HFFc6 (cell line): Measurements from ENCODE around the gene TPPP. TPM values are rescaled to one million over a fixed set of nuclear protein-coding genes. Genes with fewer than 3 reads are reported as not detected.
"Not testable (repeated sequence)": the region's sequence is repeated elsewhere in the genome, so short reads cannot be mapped to it uniquely, and the experiment has no call there.

Experiments used
- DNase-seq: peaks from one replicate; pipeline ENCODE4 v3.0.0-alpha.2; 2018
- H3K27ac Mint-ChIP-seq: 2 replicates; pipeline ENCODE4 v1.8.0; 2020; ENCODE audit warnings: mild to moderate bottlenecking, mixed read lengths
- H3K27me3 Mint-ChIP-seq: 2 replicates; pipeline ENCODE4 v1.8.0; 2021; ENCODE audit warnings: mild to moderate bottlenecking, moderate library complexity, mixed read lengths; ENCODE audit not compliant: insufficient read depth
- H3K36me3 Mint-ChIP-seq: 2 replicates; pipeline ENCODE4 v1.8.0; 2021; ENCODE audit warnings: low read depth, mixed read lengths
- H3K4me1 Mint-ChIP-seq: 2 replicates; pipeline ENCODE4 v1.8.0; 2020; ENCODE audit warnings: low read depth, mixed read lengths
- H3K4me3 Mint-ChIP-seq: 2 replicates; pipeline ENCODE4 v1.8.0; 2020; ENCODE audit warnings: mild to moderate bottlenecking, moderate library complexity, mixed read lengths
- H3K9me3 Mint-ChIP-seq: 2 replicates; pipeline ENCODE4 v1.8.0; 2020; ENCODE audit warnings: mild to moderate bottlenecking, mixed read lengths
- total RNA-seq, 6 experiments: library from RNA; stranded (reverse); fragmentation: NEBNext Ultra II Directional; extraction: Animal tissue kit (Norgen Biotek cat#: 25700); gene quantifications; 2 replicates in 1 of 6; 3 replicates in 5 of 6; pipeline ENCODE4 v1.2.3, GENCODE V29; 2021
- TF ChIP-seq, protein P1 (sequence below): fragments of 200-600 bp; sonication (generic); IDR thresholded peaks from 2 replicates; pipeline ENCODE4 v1.5.0; 2021; ENCODE audit warnings: antibody characterized with exemption, mild to moderate bottlenecking

TPPP gene
- total RNA-seq, 6 experiments from 2014 or later: 0.19 to 0.43 (median 0.30) TPM

DNA sequence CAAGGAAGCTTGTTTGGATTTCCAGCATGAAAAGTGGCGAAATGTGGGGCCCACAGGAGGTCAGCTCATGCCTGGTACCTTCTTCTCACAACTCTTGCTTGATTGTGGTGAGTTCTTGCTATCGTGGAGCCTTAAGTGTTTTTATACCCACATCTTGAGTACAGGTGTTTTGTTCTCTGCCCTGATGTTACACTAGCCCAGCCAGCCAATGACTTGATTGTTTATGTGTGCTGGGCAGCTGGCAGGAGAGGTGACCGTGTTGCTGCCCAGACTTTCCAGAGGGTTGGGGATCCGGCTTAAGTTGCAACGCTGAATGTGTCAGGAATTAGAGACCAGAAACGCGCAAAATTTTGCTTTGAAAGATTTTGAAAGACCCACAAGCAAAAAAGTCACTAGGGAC is 24.0 kb upstream of the TPPP start:
- TF ChIP-seq, protein P1, sequence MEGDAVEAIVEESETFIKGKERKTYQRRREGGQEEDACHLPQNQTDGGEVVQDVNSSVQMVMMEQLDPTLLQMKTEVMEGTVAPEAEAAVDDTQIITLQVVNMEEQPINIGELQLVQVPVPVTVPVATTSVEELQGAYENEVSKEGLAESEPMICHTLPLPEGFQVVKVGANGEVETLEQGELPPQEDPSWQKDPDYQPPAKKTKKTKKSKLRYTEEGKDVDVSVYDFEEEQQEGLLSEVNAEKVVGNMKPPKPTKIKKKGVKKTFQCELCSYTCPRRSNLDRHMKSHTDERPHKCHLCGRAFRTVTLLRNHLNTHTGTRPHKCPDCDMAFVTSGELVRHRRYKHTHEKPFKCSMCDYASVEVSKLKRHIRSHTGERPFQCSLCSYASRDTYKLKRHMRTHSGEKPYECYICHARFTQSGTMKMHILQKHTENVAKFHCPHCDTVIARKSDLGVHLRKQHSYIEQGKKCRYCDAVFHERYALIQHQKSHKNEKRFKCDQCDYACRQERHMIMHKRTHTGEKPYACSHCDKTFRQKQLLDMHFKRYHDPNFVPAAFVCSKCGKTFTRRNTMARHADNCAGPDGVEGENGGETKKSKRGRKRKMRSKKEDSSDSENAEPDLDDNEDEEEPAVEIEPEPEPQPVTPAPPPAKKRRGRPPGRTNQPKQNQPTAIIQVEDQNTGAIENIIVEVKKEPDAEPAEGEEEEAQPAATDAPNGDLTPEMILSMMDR: no peak
- Mint-ChIP-seq H3K27ac (no peak overlapping the region), H3K4me3 (no peak overlapping the region), H3K27me3 (peaks cover 25% of the 10 kb centered on the region), H3K9me3 (peaks cover 19% of the 10 kb centered on the region), H3K4me1 (no peaks in the 10 kb centered on the region), H3K36me3 (0 out of 2 replicates have a peak, but pooled peaks cover 5% of the 10 kb centered on the region)
- no peak for DNase-seq

DNA sequence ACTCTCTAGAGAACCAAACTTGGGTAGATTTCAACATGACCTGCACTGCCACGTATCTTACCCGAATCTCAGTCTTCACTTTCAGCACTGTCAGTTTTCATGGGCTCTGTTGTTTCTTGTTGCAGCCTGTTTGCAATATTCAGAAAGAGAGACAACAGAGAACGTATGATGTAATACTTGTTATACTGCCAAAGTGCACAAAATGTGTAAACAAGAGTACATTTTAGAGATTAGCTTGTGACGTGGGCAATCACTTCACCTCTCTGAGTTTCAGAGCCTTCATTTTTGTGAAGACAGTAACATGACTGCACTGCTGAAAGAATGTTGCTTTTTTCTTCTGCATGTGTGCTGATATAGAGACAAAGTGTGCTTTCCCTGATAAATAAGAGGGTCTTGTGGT is 23.6 kb upstream of the TPPP start:
- not testable (repeated sequence) for H3K4me3 Mint-ChIP-seq, H3K27ac Mint-ChIP-seq, H3K36me3 Mint-ChIP-seq, H3K4me1 Mint-ChIP-seq, DNase-seq
- H3K9me3 Mint-ChIP-seq: peaks cover 19% of the 10 kb centered on the region
- peaks cover 25% of the 10 kb centered on the region for H3K27me3 Mint-ChIP-seq

DNA sequence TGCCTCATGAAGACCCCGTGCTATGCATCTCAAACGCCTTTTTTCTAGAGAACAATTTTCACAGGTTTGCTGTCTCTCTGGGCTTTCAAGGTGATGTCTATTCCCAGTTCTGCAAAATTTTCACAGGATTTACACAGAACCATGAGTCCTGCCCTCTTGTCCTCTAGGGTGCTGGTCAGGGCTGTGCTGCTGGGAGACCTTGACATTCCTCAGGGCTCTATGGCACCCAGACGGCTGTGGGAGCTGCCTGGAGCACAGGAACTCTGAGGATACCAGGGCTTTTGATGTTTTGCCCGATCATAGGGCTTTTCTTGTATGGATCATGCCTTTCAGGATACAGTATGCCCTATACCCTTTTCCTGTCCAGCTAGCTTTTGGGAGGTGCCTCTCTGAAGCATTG is 22.5 kb upstream of the TPPP start:
- not testable (repeated sequence) for H3K4me3 Mint-ChIP-seq, H3K27ac Mint-ChIP-seq, H3K4me1 Mint-ChIP-seq, DNase-seq, H3K36me3 Mint-ChIP-seq
- Mint-ChIP-seq H3K9me3 (peaks cover 19% of the 10 kb centered on the region), H3K27me3 (peaks cover 26% of the 10 kb centered on the region)

DNA sequence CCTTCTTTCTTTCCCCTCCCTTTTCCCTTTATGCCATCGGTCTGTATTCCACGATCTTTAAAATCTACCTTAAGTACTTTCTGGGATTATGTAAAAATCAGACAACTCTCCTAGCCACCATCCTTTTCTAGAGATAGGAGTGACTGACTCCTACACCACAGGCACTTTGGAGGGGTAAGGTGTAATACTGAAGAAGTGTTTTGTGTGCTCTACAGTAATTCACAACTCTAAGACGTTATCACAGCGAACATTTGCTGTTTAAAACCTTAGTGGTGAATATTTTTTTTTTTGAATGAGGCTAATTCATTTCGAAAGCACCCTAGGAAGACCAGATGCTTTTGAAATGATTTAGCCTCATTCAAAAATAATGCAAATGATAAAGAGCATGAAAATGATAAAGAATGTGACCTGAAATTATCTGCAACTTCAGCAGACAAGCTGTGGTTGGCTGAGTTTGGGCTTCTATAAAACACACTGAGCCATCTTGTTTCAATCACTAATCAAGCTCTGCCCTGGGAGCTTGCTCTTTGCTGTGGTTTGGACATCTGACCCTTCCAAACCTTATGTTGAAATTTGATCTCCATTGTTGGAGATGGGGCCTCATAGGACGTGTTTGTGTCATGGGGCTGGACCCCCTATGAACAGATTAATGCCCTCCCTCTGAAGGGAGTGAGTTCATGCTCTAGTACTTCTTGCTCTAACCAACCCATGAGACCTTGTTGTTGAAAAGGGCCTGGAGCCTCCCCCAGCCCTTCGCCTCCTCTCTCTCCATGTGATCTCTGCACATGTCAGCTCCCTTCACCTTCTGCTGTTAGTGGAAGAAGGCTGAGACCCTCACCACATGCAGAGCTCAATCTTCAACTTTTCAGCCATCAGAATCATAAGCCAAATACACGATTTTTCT is 21.3 kb upstream of the TPPP start:
- Mint-ChIP-seq H3K27me3 (peaks cover 32% of the 10 kb centered on the region), H3K9me3 (peaks cover 17% of the 10 kb centered on the region)
- not testable (repeated sequence) for H3K36me3 Mint-ChIP-seq

DNA sequence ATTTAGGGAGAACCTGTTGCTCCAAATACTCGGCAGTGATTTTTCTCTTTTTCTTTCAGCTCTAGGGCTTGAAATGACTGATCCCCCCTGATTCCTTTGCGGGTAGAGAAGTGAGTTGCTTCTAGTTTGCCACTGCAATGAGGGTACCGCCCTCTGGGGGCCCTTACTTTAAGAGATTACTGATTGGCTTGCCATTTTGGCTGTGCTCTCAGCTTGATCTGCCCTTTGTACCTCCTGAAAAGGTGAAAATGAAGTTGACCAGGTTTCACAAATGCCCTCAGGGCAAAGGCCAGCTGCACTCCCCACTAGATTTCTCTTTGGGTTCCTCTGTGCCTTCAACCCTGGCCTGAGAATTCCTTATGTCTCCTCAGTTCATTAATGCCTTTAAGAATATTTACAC is 20.5 kb upstream of the TPPP start:
- not testable (repeated sequence) for H3K4me1 Mint-ChIP-seq, H3K4me3 Mint-ChIP-seq, H3K36me3 Mint-ChIP-seq, H3K27ac Mint-ChIP-seq, DNase-seq
- Mint-ChIP-seq H3K27me3 (peaks cover 25% of the 10 kb centered on the region), H3K9me3 (peaks cover 11% of the 10 kb centered on the region)

More for the DNA sequence above, 21.3 kb upstream of the TPPP start:
- H3K27ac Mint-ChIP-seq, DNase-seq, H3K4me1 Mint-ChIP-seq, H3K4me3 Mint-ChIP-seq: not testable (repeated sequence)

DNA sequence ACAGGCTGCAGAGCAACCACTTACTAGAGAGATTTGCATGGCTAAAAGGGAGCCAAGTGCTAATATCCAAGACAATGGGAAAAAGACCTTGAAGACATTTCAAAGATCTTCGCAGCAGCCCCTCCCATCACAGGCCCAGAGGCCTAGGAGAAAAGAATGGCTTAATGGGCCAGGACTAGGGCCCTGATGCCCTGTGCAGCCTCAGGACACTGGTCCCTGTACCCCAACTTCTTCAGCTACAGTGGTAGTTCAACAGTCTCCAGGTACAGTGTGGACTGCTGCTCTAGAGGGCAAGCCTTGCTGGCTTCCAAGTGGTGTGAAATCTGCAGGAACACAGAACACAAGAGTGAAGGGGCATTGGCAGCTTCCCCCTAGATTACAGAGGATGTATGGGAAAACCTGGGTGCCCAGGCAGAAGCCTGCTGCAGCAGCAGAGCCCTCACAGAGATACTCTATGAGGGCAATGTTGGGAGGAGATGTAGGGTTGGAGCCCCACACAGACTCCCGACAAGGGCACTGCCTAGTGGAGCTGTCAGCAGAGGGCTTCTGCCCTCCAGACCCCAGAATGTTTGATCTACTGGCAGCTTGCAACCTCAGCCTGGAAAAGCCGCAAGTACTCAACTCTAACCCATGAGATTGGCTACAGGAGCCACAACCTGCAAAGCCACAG is 15.8 kb upstream of the TPPP start:
- DNase-seq, H3K27me3 Mint-ChIP-seq, H3K27ac Mint-ChIP-seq, H3K4me3 Mint-ChIP-seq, H3K36me3 Mint-ChIP-seq, H3K9me3 Mint-ChIP-seq, H3K4me1 Mint-ChIP-seq: not testable (repeated sequence)

DNA sequence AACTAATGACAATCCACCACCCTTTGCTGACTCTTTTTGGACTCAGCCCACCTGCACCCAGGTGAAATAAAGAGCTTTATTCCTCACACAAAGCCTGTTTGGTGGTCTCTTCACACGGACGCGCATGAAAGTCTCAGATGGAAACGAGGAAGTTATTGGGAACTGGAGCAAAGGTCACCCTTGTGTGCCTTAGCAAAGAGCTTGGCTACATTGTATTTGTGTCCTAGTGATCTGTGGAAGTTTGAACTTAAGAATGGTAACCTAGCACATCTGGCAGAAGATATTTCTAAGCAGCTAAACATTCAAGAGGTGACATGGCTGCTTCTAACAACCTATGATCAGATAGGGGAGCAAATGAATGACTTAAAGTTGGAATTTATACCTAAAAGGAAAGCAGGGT is 15.2 kb upstream of the TPPP start:
- H3K27me3 Mint-ChIP-seq, H3K9me3 Mint-ChIP-seq, H3K4me1 Mint-ChIP-seq, H3K36me3 Mint-ChIP-seq, DNase-seq, H3K27ac Mint-ChIP-seq, H3K4me3 Mint-ChIP-seq: not testable (repeated sequence)

DNA sequence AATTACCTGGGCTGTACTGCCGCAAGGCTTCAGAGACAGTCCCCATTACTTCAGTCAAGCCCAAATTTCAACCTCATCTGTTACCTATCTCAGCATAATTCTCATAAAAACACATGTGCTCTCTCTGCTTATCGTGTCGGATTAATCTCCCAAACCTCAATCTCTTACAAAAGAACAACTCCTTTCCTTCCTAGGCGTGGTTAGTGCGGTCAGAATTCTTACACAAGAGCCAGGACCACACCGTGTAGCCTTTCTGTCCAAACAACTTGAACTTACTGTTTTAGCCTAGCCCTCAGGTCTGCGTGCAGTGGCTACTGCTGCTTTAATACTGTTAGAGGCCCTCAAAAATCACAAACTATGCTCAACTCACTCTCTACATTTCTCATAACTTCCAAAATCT is 13.0 kb upstream of the TPPP start:
- not testable (repeated sequence) for H3K36me3 Mint-ChIP-seq, H3K4me3 Mint-ChIP-seq

DNA sequence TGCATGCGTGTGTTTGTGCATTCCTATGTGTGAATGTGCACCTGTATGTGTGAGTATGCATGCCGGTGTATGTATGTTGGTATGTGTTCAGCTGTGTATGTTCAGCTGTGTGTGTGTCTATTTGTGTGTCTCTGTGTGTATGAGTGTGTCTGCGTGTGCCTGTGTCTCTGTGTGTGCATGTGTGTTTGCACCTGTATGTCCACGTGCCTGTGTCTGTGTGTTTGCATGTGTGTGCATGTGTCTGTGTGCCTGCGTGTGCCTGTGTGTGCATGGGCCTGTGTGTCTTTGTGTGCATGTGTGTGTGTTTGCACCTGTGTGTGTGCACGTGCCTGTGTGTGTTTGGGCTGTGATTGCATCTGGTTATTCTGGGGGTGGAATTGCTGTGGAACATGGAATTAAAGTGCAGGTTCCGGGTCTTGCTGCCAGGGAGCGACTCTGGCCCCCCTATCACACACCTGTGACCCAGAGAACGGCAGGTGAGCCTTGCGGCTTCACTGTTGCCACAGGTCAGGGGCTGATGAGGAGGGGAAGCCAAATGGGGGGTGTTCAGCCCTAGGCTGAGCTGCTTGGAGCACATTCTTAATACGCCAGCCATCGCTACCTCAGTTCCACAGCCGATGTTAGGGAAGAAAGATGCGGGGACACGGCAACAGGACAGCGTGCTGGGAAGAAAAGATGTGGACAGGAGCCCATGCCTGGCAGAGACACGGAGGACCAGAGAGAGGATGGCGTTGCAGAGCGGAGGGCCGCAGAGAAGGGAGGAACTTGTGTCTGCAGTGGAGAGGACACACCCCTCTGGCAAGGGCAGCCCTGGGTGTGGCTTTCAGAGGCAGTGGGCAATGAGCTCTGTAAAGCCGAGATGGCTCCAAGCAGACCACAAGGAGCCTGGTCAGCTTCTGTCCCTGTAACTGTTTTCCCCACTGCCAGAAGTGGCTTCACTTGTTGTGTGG is 3.9 kb upstream of the TPPP start:
- H3K4me3 Mint-ChIP-seq, H3K36me3 Mint-ChIP-seq, H3K27ac Mint-ChIP-seq, DNase-seq, H3K9me3 Mint-ChIP-seq, H3K4me1 Mint-ChIP-seq: not testable (repeated sequence)
- peaks cover 18% of the 10 kb centered on the region for H3K27me3 Mint-ChIP-seq

More for the DNA sequence above, 13.0 kb upstream of the TPPP start:
- H3K27ac Mint-ChIP-seq, H3K4me1 Mint-ChIP-seq, H3K9me3 Mint-ChIP-seq, DNase-seq: not testable (repeated sequence)
- peaks cover 17% of the 10 kb centered on the region for H3K27me3 Mint-ChIP-seq

DNA sequence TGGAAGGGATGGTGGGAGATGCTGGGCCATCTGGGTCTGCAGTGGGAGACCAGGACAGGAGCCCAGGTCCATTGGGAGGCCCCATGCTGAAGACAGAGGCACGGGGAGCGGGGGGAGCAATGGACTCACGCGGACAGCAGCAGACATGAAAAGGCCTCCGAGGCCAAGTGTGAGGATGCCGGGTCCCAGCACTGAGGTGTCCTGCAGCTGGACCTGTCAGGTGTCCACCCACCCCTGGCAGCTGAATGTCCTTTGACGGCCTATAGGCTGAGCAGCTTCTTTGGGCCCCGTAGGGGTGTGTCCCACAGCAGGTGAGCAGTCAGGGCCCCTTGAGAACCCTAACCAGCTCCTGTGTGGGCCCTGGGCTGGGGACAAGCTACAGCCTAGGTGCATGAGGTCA is 3.0 kb upstream of the TPPP start:
- H3K27ac Mint-ChIP-seq, H3K36me3 Mint-ChIP-seq, H3K9me3 Mint-ChIP-seq, H3K4me3 Mint-ChIP-seq, H3K4me1 Mint-ChIP-seq, DNase-seq: not testable (repeated sequence)
- H3K27me3 Mint-ChIP-seq: peaks cover 18% of the 10 kb centered on the region

DNA sequence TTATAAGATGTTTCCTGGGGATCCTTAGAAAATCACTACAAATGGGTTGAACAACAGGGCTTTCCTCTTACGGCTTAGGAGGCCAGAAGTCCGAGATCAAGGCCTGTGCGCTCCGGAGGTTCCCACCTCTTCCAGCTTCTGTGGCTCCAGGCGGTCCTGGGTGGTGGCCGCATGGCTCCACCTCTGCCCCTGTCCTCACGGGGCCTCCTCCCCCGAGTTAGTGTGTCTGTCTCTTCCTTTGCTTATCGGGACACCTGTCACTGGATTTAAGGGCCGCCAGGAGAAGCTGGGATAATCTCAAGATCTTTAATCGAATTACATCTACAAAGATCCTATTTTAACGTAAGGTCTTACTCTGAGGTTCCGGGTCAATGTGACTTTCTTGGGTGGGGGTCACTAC is 2.3 kb upstream of the TPPP start:
- not testable (repeated sequence) for H3K27ac Mint-ChIP-seq, DNase-seq
- peaks cover 14% of the 10 kb centered on the region for H3K27me3 Mint-ChIP-seq

DNA sequence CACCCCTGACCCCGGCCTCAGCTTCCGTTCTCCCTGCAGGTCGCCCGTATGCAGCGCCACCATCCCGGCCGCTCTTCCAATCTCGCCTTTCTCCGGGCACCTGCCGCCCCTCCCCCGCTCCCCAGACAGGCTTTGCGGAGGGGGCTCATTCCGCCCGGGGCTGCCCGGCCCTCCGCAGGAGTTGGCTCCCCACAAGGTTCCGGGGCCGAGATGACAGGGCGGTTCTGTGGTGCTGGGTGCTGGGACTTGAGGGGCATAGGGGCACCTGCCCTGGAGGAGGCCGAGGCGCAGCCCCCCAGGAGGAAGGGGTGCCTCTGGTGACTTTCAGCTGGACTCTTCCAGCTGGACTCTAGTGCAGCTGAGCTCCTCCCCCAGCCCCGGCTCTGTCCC is 885 bp upstream of the TPPP start:
- H3K36me3 Mint-ChIP-seq, H3K27ac Mint-ChIP-seq, H3K9me3 Mint-ChIP-seq, DNase-seq, H3K4me1 Mint-ChIP-seq: not testable (repeated sequence)
- Mint-ChIP-seq H3K4me3 (peak overlapping the region; percentile 69), H3K27me3 (peaks cover 12% of the 10 kb centered on the region)

More for the DNA sequence above, 2.3 kb upstream of the TPPP start:
- H3K4me3 Mint-ChIP-seq, H3K4me1 Mint-ChIP-seq, H3K9me3 Mint-ChIP-seq, H3K36me3 Mint-ChIP-seq: not testable (repeated sequence)
